Middle frontal gyrus (tissue), 1 donor: ENCODE measurements around the gene CA5A.
"Not testable (repeated sequence)": the region's sequence is repeated elsewhere in the genome, so short reads cannot be mapped to it uniquely, and the experiment has no call there.

Source experiments
- DNase-seq: peaks from one replicate; pipeline ENCODE4 v3.0.0-alpha.2; 2015; ENCODE audit warnings: low spot score; ENCODE audit errors: extremely low spot score

The CA5A gene

GRCh38 chr16:87936375-87937230, at the start of gene CA5A:
Gene CA5A (minus strand): TSS chr16:87936529. CDS start chr16:87936450, 79 bp downstream.
- DNase-seq = no peak

GRCh38 chr16:87985493-87985892, 49.2 kb upstream of the CA5A start:
- DNase-seq = not testable (repeated sequence)

- no peak for DNase-seq
Observed at GRCh38 chr16:87984632-87985267, 48.4 kb upstream of the CA5A start.

- not testable (repeated sequence) for DNase-seq
Observed at GRCh38 chr16:87984180-87984579, 47.9 kb upstream of the CA5A start.

GRCh38 chr16:87983737-87984097, 47.4 kb upstream of the CA5A start:
- DNase-seq = not testable (repeated sequence)

GRCh38 chr16:87983072-87983736, 46.9 kb upstream of the CA5A start:
- not testable (repeated sequence) for DNase-seq

- no peak for DNase-seq
Observed at GRCh38 chr16:87982581-87983041, 46.3 kb upstream of the CA5A start.

- not testable (repeated sequence) for DNase-seq
Observed at GRCh38 chr16:87981376-87981775, 45.0 kb upstream of the CA5A start.

- not testable (repeated sequence) for DNase-seq
Observed at GRCh38 chr16:87979911-87980630, 43.7 kb upstream of the CA5A start.

- no peak for DNase-seq
Observed at GRCh38 chr16:87979352-87979751, 43.0 kb upstream of the CA5A start.

GRCh38 chr16:87978127-87978526, 41.8 kb upstream of the CA5A start:
- no peak for DNase-seq

GRCh38 chr16:87976665-87977064, 40.3 kb upstream of the CA5A start:
- DNase-seq = no peak

GRCh38 chr16:87974178-87974577, 37.8 kb upstream of the CA5A start:
- no peak for DNase-seq

GRCh38 chr16:87973717-87974116, 37.4 kb upstream of the CA5A start:
- no peak for DNase-seq

GRCh38 chr16:87971933-87972332, 35.6 kb upstream of the CA5A start:
- no peak for DNase-seq

GRCh38 chr16:87970186-87970585, 33.9 kb upstream of the CA5A start:
- DNase-seq = no peak

GRCh38 chr16:87968541-87968940, 32.2 kb upstream of the CA5A start:
- no peak for DNase-seq

GRCh38 chr16:87966685-87967185, 30.4 kb upstream of the CA5A start:
- DNase-seq = no peak

- DNase-seq = no peak
Observed at GRCh38 chr16:87966064-87966645, 29.8 kb upstream of the CA5A start.

GRCh38 chr16:87965417-87965816, 29.1 kb upstream of the CA5A start:
- no peak for DNase-seq
